Measurements from ENCODE around the gene CTU2.

DNA sequence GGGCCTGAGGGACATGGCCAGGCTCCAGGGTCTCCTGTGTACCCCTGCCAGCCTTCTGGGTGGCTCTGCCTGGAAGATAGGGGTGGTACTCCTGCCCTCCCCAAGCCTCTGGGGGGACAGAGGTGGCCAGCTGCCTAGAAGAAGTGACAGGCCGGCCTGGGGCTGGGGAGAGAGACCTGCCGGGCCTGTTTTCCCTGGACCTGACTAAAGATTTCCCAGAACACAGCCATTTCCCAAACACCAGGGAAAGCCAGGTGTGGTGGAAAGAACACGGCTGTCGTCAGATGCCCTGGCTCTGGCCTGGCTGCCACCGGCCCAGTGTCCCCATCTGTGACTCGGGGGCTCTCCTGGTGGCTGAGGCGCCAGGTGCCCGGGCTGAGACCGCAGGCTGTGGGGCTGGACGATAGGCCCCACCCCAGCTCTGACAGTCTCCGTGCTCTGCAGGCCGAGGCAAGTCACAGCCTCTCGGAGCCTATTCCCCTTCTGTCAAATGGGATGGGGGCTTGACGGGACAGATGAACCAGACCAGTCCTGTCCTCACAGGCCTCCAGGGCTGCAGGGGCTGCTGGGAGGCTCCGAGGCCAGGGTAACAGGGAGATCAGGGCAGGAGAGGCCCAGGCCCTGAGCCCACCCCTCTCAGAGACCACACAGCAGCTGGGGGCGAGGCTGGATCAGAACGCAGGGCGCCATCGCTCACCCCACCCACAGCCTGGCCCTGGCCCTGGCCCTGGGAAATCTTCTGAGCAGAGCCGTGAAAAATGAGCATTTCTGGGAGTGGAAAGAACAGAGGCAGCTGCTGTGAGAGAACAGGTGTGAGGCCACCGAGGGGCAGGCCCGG lies 33.1 kb downstream of the CTU2 start:
- TF ChIP-seq, protein P1, sequence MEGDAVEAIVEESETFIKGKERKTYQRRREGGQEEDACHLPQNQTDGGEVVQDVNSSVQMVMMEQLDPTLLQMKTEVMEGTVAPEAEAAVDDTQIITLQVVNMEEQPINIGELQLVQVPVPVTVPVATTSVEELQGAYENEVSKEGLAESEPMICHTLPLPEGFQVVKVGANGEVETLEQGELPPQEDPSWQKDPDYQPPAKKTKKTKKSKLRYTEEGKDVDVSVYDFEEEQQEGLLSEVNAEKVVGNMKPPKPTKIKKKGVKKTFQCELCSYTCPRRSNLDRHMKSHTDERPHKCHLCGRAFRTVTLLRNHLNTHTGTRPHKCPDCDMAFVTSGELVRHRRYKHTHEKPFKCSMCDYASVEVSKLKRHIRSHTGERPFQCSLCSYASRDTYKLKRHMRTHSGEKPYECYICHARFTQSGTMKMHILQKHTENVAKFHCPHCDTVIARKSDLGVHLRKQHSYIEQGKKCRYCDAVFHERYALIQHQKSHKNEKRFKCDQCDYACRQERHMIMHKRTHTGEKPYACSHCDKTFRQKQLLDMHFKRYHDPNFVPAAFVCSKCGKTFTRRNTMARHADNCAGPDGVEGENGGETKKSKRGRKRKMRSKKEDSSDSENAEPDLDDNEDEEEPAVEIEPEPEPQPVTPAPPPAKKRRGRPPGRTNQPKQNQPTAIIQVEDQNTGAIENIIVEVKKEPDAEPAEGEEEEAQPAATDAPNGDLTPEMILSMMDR (IDR thresholded peaks at IDR 0.05): no peak
- no peak for TF ChIP-seq POLR2A (IDR thresholded peaks at IDR 0.05)
